GM21447 (cell line): ENCODE data around the gene SH2B2.
"Not testable (repeated sequence)": the region's sequence is repeated elsewhere in the genome, so short reads cannot be mapped to it uniquely, and the experiment has no call there.

ENCODE experiments used
- ATAC-seq: cut with Tn5 transposase; IDR thresholded peaks from one replicate; pipeline ENCODE4 v1.9.1; 2021; ENCODE audit not compliant: unreplicated experiment

Gene SH2B2

DNA sequence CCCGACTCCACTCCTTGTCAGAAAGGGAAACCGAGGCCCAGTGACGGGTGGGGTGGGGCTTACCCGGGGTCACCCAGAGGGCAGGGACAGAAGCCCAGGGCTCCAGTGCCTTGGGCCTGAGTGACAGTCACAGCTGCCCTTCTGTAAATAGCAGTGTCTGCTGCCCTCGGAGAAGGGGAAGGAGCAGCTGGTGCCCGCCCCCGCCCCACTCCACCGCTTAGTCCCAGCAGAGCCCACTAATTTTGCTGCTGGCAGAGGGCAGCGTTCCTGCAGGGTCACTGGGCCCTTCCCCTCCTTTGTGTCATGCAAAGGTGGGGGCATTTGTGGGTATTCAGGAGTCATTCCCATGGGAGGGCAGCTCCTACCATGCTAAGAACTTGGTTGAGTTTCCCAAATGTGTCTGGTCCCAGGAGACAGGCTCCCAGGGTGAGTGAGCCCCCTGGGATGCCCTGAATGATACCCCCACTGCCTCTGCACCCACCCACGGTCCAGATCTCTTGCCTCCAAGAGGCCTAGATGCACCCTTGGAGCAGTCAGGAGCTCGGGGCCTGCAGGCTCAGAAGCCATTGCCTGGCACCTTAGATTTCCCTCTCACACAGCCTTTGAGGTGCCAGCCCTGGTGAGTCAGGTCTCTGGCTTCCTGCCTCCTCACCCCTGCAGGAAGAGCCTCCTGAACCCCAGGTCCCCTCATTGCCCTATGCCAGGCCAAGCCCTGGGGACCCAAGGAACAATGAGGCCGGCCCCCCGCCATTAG lies 17.2 kb downstream of the SH2B2 start:
- ATAC-seq: no peak

DNA sequence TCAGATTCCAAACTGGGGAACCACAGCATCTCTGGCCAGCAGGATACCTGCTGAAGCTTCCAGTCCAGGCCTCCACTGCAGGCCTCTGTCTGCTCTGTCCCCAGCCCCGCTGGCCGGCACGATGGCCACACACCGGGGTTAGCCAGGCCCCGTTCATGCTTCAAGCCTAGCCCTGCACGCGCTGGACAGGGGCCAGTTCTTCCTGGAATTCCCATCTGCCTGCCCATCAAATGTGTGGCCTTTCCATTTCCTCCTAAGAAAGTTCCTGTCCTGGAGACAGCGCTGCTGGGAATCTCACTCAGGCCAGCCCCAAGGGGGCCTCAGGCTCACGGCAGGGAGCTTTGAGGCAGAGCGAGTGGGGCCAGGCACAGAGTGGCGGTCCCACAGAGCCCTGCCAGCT lies 18.0 kb downstream of the SH2B2 start:
- no peak for ATAC-seq

DNA sequence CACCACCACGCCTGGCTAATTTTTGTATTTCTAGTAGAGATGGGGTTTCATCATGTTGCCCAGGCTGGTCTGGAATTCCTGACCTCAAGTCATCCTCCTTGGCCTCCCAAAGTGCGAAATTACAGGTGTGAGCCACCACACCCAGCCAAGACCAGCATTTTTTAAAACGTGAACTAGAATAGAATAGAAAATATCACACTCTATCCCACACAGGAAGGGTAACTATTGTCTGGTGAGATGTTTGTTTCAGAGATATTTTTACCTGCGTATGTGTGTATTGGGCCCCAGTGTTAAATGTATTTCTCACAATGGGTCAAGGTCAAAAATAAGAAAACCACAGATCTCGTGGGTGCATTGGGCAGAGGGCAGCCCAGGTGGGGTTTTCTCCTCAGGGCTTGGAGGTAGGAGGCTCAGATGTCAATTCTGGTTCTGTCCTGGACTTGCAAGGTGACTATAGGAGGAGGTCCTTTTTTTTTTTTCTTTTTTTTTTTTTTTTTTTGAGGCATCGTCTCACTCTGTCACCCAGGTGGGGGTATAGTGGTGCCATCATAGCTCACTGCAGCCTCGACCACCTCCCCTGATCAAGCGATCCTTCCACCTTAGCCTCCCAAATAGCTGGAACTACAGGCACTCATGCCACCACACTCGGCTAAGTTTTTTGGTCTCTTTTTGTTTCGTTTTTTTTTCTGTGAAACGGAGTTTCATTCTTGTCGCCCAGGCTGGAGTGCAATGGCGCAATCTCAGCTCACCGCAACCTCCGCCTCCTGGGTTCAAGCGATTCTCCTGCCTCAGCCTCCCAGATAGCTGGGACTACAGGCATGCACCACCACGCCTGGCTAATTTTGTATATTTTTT lies 19.0 kb downstream of the SH2B2 start:
- peak; percentile 48 for ATAC-seq

DNA sequence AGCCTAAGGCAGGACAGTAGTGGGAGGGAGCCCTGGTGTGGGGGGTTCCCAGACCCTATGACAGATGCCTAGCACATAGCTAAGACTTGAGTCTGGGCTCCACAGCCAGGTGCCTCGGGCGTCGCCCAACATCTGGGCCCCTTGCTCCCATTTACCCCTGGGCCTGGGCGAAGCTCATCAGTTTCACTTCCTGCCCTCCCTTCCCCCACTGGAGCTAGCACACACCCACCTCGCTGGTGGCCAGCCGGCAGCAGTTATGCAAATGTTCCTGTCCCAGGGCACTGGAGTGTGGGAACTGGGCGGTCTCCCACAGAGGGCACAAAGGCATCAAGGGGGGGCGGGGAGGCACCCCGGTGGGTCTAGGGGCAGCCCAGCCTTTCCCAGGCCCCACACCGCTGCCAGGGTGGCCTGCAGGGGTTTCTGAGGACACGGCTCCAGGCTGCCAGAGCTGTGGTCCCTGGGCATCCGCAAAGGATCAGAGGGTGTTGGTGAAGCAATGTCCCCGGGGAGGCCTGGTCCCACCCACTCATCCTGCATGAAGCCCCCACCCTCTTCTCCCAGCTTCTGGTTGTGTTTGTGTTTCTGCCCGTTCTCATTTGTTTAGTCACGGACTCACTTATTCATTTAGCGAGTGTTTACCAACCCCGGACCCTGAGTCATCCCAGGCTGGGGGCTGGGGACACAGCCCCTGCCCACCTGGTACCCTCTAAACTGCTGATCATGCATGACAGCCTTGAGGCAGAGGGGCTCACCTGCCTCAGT lies 20.4 kb downstream of the SH2B2 start:
- ATAC-seq: peak; percentile 68

DNA sequence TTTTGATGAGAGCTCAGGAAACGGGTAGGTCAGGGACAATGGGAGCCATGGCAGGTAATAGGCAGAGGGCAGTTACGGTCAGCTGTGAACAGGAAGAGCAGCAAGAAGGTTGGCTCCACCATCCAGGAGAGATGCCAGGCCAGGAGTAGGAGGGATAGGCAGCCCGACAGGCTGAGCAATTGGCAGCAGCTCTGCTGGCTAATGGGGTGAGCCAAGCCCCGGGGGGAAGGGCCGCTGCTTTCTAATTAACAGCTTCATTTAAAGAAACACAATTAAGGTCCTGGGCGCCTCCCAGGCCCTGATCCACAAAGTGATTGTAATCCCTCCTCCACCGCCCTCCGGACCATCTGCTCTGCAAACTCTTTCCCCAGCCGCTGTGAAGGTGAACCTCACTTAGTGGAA lies 23.7 kb downstream of the SH2B2 start:
- no peak for ATAC-seq

DNA sequence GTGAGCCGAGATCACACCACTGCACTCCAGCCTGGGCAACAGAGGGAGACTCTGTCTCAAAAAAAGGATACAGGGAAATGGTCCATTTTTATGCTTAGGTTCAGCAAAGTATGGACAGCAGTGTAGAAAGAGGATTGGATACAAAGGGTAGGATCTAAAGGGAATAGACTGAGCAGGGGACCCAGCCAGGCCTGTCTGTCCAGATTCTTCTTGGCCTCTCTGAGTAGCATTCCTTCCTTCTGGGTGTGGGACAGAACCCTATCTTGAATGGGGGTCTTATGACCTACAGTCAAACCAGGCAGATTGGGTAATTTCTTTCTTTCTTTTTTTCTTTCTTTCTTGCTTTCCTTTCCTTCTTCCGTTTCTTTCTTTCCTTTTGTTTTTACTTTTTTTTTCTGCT lies 25.6 kb downstream of the SH2B2 start:
- no peak for ATAC-seq

DNA sequence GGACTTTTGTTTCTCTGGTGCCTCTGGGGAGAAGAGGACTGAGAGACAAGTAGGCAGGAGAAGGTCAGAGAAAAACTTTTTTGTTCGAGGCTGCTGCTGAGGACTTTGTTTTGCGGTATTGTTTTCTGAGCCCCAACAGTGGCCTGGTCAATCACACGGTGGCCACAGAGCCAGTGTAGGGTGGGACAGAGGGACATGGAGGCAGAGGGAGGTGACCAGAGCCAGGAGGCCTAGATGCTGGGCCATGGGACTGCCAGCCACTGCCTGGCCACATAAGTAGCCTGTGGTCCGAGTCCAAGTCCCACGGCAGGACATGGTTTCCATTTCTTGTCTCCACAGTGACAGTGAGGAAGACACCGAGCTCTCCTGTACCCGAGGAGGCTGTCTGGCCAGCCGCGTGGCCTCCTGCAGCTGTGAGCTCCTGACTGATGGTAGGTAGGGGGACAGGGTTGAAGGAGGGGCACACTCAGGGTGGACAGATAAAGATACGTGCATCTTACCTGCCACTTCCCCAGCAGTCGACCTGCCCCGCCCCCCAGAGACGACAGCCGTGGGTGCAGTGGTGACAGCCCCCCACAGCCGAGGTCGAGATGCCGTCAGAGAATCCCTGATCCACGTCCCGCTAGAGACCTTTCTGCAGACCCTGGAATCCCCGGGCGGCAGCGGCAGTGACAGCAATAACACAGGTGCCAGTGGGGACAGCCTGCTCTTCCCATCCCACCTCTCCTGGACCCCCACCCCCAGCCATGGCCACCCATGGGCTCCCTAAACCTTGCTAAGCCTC lies 27.5 kb downstream of the SH2B2 start:
- no peak for ATAC-seq

DNA sequence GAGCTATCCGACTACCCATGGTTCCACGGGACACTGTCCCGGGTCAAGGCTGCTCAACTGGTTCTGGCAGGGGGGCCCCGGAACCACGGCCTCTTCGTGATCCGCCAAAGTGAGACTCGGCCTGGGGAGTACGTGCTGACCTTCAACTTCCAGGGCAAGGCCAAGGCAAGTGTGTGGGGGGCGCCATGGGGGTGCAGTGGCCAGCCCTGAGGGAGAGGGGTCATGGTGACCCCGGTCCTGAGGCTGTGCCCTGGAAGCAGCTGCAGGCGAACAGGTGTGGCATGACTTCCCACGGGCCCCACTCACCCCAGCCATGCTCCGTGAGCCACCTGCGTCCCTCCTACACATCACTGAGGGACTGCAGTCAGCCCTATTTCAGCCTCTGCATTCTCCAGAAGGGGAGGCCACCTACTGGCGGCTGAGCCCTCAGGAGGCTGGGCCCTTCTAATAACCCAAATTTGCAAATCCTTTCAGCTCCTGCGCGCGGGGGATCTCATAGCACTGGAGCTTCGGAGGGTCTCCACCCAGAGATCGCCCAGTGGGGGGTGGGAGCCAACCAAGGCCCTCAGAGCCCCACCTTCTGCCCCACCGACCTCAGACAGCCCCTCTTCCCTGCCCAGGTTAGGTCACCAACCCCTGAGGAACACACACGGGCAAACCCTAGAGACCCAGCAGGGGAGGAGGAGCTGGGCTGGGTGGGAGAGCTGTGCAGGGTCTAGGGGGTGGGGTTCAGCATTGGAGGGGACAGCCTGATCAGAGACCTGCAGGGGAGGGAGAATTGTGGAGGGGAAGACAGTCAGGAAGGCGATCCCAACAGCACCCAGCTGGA lies 30.8 kb downstream of the SH2B2 start:
- ATAC-seq: no peak

DNA sequence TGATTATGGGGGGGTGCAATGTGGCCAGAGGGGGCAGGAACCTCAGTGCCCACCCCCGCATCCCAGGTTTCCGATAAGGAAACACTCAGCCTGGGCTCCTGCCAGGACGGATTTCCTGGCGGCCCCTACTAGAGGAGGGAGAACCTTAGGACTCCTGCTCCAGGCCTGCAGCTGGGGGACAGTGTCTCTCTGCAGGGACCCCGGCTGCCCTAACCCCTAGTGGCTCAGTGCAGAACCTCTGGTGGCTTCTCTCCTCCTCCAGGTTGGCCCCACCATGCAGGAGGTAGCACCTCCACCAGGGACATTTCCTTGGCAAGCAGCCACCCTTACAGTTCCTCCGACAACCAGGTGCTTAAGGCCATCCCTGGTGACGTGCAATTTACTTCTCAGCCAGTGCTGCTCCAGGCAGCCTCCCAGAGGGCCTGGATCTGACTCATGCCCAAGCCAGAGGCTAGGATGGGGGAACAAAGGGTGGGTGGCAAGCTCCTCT lies 31.9 kb downstream of the SH2B2 start:
- ATAC-seq: no peak

DNA sequence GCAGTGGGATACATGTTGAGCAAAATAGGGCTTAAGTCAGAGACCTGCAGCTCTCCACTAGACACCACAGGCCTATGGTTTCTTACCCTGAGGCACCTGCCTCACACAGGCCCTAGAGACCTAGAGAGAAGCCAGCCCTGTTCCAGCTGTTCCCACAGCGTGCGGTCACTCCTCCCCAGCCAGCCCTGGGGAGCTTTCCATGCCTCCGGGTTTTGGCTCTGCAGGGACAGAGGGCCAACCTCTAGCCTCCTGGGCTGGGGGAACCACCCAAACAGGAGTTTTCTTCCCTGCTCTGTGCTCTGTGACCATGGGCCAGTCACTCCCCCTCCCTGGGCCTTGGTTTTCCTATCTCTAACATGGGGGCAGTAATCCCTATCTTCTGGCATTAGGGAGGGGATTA lies 33.0 kb downstream of the SH2B2 start:
- no peak for ATAC-seq

DNA sequence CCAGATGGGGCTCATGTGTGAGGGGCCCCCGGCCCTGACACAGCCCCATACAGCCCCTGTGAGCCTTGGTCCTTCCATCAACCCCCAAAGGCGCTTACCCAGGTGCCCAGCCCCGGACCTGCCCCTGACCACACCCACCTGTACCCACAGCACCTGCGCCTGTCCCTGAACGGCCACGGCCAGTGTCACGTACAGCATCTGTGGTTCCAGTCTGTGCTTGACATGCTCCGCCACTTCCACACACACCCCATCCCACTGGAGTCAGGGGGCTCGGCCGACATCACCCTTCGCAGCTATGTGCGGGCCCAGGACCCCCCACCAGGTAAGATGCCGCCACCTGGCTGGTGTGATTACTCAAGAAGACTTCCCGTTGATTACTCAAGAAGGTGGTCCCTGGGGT lies 33.5 kb downstream of the SH2B2 start:
- no peak for ATAC-seq

DNA sequence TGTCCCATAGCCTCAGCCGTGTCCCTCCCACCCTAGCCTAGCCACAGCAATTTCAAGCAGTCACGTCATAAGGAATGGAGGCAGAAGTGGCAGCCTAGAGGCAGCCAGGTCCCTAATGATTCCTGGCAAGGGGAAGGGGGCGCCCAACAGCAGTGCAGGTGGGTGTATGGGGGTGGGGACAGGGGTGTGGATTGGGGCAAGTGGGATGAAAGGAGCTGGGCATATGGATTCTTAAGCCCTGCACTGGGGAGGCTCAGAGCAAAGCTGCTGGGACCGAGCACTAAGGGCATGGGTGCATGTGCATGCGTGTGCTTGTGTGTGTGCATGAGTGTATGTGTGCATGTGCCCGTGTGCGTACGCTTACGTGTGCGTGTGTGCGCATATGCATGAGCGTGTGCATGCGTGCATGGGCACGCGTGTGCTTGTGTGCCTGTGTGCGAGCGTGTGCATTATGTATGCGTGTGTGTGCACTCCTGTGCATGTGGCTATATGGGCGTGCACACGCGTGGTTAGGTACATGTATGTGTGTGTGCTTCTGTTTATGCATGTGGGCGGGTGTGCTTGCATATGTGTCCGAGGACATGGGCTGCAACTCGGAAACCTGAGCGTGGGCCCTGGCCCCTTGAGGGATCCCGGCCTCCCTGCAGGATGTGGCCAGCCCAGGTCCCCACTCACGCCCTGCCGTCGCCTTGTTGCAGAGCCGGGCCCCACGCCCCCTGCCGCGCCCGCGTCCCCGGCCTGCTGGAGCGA lies 34.1 kb downstream of the SH2B2 start:
- no peak for ATAC-seq

DNA sequence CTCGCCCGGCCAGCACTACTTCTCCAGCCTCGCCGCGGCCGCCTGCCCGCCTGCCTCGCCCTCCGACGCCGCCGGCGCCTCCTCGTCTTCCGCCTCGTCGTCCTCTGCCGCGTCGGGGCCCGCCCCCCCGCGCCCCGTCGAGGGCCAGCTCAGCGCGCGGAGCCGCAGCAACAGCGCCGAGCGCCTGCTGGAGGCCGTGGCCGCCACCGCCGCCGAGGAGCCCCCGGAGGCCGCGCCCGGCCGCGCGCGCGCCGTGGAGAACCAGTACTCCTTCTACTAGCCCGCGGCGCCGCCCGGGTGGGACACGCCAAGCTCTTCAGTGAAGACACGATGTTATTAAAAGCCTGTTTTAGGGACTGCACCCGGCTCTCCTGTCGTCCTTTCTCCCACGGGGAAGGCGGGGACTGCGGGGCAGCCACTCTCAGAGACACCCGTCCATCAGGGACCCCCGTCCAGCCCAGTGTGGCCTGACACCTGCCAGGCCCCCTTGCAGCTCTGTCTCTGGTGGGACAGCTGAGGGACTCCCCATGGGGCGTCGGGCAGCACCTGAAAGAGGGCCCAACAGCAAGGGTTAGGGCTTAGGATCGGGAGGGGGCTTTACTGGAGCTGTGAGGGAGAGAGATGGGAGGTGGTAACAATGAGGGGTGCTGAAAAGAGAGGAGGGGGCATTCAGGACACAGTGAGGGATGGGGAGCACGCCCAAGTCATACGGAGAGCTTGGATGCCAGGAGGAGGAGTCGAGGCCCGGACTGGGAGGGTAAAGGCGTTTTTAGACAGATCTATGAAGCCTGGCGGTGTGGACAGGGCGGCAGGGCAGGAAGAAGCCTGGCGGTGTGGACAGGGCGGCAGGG lies 34.9 kb downstream of the SH2B2 start:
- ATAC-seq: no peak

DNA sequence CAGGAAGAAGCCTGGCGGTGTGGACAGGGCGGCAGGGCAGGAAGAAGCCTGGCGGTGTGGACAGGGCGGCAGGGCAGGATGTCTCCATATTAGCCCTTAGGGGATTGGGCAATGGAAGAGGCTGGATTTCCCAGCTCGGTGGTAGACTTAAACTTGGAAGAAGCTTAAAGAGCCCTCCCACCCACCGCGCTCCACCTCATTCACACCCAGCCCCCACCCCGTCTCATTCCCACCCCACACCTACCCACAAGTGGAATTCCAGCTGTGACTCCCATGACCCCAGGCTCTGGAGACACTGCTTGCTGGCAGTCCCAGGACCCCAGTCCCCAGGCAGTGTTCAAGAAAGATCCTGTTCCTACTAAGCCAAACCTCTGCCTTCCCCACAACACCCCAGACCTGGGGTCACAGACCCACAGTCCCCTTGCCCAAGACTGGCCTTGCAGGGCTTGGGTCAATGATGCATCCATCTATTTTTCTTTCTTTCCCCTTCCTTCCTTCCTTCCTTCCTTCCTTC lies 35.6 kb downstream of the SH2B2 start:
- ATAC-seq: no peak

DNA sequence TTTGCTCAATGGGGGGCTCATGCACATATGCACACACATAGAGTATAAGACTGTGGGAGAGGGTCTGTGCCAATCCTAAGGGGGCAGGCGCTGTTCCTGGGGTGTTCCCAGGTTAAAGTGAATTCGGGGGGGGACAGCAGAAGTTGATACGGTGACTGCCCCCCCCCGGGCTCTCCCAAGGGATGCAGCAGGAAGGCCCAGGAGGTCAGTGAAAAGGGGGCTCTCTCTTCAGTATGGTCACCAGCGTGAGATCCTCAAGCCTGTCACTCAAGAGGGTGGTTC lies 37.2 kb downstream of the SH2B2 start:
- ATAC-seq: no peak

DNA sequence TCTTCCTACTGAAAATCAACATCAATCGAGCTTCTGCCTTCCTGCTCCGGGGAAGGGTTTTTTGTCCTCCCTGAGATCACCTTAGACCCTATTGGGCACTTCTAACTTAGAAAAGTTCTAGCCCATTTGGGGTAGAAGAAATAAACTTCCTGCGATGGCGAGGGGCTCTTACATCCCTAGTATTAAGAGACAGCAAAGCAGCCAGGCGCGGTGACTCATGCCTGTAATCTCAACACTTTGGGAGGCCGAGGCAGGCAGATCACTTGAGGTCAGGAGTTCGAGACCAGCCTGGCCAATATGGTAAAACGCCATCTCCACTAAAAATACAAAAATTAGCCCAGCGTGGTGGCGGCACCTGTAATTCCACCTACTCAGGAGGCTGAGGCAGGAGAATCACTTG lies 38.4 kb downstream of the SH2B2 start:
- not testable (repeated sequence) for ATAC-seq

DNA sequence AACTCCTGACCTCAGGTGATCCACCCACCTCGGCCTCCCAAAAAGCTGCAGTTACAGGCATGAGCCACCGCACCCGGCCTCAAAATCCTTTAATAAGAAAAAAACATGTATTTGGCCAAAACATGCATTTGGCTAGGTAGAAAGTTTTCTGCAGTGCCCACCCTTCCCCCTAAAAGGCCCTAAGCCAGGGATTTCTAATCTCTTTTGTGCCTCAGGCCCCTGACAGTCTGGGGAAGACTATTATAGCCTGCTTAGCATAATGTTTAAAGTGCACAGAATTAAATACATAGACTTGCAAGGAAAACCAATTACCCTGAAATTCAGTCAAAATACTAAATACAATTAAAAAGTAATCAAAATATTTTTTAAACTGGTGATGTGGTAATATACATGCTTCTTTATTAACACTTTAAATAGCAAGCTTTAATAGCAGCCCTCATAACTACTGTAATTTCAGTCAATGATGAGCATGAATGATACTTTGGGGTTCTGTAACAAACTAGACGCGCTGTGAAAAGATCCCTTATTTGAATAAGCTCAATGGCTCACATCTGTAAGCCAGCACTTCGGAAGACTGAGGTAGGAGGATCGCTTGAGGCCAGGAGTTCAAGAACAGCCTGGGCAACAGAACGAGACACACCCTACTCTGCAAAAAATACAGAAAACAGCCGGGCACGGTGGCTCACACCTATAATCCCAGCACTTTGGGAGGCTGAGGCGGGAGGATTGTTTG lies 39.7 kb downstream of the SH2B2 start:
- ATAC-seq: no peak

DNA sequence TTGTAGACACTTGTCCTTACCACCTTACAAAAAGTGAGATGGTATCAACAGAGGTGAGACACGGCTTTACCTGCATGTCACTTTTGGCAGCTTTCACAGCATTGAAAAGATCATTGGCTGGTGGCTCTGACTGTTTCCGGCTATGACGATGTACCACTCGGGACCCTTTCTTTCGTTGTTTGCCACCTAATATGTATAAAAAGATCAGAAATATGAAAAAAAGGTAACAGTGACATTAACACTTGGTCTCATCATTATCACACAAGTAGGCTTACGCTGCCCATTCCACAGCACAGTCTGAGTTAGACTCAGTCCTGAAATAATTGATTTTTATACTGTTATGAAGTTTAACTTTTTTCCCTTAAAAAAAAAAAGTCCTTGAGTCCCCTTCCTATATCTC lies 40.5 kb downstream of the SH2B2 start:
- ATAC-seq: not testable (repeated sequence)
